NOMO-1 (cell line): Measurements from ENCODE around the gene WBP2.
A peak's percentile ranks its signal among the peaks of the same experiment; 100 is the strongest.
"Not testable (repeated sequence)": the region's sequence is repeated elsewhere in the genome, so short reads cannot be mapped to it uniquely, and the experiment has no call there.

Source experiments
- DNase-seq, 2 experiments: peaks; one replicate each; lab custom pipeline; 2025; ENCODE audit not compliant: unreplicated experiment in 2 of 2; lab: John Stamatoyannopoulos, UW

Gene WBP2

GRCh38 chr17:75869282-75870141 lies 14.4 kb upstream of the WBP2 start:
- DNase-seq, result no peak

- not testable (repeated sequence) for DNase-seq
Measured at GRCh38 chr17:75868730-75869281, 13.7 kb upstream of the WBP2 start.

DNA sequence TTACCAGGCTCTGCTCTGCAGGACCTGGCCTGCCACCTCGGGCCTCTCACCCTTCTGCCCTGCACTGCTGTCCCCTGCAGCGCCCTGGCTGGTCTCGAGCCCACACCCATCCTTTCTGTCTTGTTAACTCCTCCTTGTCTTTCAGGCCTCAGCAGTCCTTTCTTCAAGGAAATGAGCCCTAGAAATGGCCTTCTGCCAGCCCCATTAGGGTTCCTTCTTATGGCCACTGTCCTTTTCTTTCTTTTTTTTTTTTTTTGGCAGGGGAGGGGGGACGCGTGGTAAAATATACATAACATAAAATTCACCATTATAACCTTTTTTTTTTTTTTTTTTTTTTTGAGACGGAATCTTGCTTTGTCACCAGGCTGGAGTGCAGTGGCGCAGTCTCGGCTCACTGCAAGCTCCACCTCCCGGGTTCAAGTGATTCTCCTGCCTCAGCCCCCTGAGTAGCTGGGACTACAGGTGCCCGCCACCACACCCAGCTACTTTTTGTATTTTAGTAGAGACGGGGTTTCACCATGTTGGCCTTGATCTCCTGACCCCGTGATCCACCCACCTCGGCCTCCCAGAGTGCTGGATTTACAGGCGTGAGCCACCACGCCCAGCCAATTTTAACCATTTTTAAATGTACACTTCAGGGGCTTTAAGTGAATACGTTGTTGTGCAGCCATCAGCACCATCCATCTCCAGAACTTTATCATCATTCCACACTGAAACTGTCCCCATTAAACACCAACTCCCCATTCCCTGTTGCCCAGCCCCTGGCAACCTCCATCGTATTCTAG lies 10.5 kb upstream of the WBP2 start:
- DNase-seq, result not testable (repeated sequence)

DNA sequence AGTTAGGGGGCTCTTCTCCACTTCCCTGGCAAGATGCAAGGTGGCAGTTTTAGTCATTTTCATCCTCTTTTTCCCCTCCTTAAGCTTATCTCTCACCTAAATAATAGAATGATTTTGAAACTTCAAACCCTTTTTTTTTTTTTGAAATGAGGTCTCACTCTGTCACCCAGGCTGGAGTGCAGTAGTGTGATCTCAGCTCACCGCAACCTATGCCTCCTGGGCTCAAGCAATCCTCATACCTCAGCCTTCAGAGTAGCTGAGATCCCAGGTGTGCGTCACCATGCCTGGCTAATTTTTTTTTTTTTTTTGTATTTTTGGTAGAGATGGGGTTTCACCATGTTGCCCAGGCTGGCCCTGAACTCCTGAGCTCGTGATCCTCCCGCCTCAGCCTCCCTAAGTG lies 9.8 kb upstream of the WBP2 start:
- DNase-seq, result not testable (repeated sequence)

DNA sequence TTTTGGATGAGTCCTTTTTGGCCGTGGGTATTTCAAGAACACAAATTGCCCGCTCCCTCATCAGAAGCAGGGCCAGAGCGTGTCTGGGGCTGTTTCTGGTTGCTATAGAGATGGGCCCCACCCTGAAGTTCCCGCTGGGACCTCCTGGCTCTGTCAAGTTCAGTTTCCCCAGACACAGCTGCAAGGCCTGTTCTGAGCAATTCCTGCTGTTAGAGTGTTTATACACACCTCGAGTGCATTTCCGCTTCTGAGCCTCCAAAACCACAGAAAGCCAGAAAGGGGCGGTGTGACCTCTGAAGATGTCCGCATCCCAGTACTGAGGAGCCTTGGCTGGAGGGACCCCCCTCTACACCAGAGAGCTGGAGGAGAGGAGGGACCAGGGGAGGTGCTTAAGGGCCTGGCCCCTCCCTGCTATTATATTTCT lies 9.3 kb upstream of the WBP2 start:
- peak; percentile 24 to 26 for DNase-seq

DNA sequence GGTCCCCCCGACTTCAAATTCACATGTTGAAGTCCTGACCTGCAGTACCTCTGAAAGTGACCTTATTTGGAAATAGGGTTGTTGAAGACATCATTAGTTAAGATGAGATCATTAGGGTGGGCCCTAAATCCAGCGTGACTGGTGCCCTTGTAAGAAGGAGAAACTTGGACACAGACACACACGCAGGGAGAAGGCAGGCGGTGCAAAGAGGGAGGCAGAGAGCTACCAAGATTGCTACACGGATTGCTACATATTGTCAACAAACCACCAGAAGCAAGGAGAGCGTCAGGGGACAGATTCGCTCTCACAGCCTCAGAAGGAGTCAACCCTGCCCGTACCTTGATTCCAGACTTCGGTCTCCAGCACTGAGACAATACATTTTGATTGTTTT lies 6.8 kb upstream of the WBP2 start:
- no peak for DNase-seq

DNA sequence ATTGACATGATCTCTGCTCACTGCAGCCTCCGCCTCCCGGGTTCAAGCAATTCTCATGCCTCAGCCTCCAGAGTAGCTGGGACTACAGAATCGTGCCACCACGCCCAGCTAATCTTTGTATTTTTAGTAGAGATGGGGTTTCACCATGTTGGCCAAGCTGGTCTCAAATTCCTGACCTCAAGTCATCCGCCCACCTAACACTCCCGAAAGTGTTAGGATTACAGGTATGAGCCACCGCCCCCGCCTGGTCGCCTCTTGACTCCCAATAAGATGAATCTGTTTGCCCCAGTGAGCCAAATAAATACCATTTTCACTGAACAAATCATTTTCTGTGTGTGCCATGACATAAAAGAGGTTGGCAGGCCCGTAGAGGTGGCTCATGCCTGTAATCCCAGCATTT lies 4.2 kb upstream of the WBP2 start:
- DNase-seq, result not testable (repeated sequence)

- peak in 1 of 2 experiments; percentile 34 for DNase-seq
Measured at GRCh38 chr17:75856062-75856756, 1.1 kb upstream of the WBP2 start.

- DNase-seq, result no peak
Measured at GRCh38 chr17:75854881-75855309, 240 bp downstream of the WBP2 start.

DNA sequence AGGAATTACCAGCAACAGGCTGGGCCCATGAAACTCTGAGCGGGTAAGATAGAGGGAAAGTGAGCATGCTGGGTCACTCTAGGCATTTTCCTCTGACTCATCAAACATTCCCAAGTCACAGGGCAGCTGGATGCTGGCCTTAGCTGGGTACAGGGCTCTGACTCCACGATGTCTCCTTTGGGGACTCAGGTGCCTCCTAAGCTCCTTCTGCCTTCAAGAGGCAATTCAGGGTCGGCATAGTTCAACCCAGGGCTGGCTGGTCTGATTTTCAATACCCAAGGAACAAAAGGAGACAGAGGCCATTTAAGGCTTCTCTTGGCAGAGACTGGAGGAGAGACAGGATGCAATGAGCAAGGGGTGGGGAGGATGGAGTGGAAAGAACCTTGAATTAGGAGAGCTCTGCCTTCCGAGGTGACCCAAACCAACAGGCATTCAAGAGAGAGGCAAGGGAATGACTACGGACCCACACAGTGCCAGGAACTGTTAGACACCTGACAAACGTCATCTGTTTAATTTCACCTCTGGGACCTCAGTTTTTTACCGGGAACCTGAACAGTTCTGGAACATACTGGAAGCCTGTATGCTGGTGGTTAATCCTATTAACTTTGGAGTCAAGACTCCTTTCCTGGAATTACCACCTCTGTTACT lies 910 bp downstream of the WBP2 start:
- DNase-seq, result no peak

GRCh38 chr17:75853433-75853832 lies 1.7 kb downstream of the WBP2 start:
- no peak for DNase-seq

GRCh38 chr17:75851693-75851991 lies 3.5 kb downstream of the WBP2 start:
- DNase-seq, result not testable (repeated sequence)

DNA sequence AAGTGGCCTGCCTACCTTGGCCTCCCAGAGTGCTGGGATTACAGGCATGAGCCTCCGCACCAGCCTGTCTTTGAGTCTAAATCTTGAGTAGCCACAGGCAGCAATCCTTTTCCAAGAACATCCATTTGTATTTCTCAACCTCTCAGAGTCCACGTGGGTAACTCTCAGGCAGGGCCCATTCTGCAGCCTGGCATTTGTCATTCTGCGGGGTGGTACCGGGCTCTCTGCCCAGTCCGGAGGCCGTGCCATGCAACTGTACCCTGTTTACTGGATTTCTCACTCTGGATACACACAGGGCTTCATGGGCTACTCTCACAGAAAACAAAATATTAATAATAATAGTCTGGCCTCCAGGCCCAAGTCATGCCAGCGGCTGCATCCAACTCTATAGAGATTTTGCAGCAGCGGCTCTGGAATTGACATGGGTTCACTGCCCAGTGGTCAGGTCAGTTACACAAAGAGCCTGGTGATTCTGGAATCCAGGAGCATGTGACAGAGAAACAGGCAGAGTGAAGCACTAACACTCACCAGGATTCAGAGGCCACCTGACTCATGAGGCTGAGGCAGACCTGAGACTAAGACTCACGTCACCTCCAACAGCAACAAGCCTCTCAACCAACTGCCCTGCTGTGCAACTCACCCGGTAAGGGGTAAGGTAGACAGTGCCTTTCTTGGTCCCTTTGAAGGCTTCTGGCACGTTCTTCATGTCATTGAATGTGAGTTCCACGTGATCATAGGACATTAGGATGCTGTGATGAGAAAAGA lies 4.0 kb downstream of the WBP2 start:
- DNase-seq, result no peak

- DNase-seq, result no peak
Measured at GRCh38 chr17:75849724-75850123, 5.4 kb downstream of the WBP2 start.

GRCh38 chr17:75849279-75849646 lies 5.9 kb downstream of the WBP2 start:
- DNase-seq, result no peak

DNA sequence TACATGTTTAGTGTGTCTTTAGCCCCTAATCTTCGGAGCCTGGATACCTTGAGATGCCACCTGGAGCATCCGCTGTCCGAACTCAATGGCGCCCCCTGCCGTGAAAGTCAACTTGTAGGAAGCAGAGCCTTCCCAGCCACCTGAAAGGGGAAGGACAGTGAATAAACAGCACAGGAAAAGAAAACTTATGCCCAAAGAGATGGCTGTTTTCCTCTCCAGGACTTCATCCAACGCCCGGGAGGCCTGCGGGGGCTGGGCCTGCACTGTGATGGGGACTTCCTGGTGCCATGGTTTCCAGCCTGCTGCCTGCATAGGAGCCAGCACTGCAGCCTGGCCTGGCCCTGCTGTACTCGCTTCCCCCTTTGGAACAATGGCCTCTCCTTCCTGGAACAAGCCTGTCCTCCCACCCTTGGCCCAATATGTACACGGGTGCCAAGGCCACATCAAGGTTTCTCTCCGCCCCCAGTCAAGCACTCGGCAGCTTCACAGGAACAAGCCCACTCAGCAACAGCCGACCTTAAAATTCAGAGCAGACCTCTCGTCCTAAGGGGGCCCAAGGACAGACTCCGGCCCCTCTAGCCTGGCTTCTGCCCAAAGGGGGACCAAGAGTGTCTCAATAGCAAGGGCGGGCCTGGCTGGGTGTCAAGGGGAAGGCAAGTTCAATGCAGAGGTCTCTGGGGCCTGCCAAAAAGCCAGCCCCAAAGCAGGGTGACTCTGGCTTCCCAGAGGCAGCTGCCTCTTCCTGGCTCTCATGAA lies 6.4 kb downstream of the WBP2 start:
- peak; percentile 29 to 38 for DNase-seq

GRCh38 chr17:75847614-75848522 lies 7.3 kb downstream of the WBP2 start:
- DNase-seq, result no peak
